ENCODE measurements around the gene MLC1. TPM values are rescaled to one million over a fixed set of nuclear protein-coding genes. Genes with fewer than 3 reads are reported as not detected.

Gene MLC1
- total and polyA plus RNA-seq, 2 of the 4 experiments (the other 2 are of a cell fraction): 0.10 TPM; not detected in 1

DNA sequence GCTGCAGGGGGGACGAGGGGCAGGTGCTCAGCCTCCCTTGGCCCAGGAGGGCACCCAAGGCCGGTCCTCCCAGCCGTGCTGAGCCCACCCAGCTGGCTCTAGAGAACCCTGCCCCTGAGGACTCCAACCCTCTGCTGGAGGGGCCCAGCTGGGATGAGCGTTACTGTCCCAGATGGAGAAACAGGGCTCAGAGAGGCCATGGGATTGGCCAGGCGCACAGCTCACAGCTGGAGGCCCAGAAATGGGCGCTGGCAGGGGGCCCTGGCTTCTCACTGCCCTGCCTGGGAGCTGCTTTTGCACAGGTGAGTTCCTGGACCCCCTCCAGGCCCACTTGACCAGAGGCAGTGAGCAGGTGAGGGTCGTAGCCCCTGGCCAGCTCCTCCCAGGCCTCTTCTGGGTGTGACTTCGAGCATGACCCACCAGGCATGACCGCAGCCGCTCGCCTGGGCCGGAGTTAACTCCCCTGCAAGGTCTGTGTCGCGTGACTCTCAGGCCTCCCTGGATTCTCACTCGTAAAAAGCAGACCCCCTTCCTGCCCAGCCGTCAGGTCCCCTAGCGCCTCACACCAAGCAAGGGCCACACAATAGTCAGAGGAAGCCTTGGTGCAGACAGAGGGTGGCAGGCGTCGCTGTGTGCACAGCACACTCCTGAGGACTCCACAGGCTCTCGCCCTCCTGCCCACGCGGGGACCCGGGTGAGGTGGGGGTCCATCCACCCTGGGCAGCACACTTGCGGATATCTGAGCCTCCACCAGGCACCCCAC lies 52.9 kb downstream of the MLC1 start:
- Histone ChIP-seq H3K18ac (ENCODE audit: low read depth, low read length) (no peak overlapping the region), H2BK15ac (ENCODE audit: low read depth, low read length) (no peak overlapping the region), H4K5ac (ENCODE audit: low read depth, low read length) (no peak overlapping the region), H3K36me3 (ENCODE audit: control insufficient read depth, insufficient read depth, low read length) (no peaks in the 10 kb centered on the region), H3K4me3 (ENCODE audit: insufficient read depth, low read depth, low read length) (no peak overlapping the region), H4K91ac (ENCODE audit: insufficient read depth, low read depth, low read length) (no peak overlapping the region), H3K27ac (ENCODE audit: insufficient read depth, low read length) (no peak overlapping the region), H3K79me1 (ENCODE audit: low read depth in 1 of 2, low read length in 2 of 2) (no peaks in the 10 kb centered on the region), H3K9me1 (ENCODE audit: insufficient read depth, low read length) (no peaks in the 10 kb centered on the region), H3K56ac (ENCODE audit: extremely low read depth, insufficient read depth, low read length) (no peak overlapping the region), H3K4me1 (ENCODE audit: control insufficient read depth, insufficient read depth, low read length) (no peaks in the 10 kb centered on the region; the same call in 1 of the 2 replicates), H2BK20ac (ENCODE audit: low read depth, low read length) (no peak overlapping the region), H2AK9ac (replicated peaks; ENCODE audit: low read depth, low read length, poor library complexity) (no peak overlapping the region), H4K8ac (ENCODE audit: low read depth in 2 of 2, low read length in 2 of 2) (no peak overlapping the region), H3K27me3 (ENCODE audit: control insufficient read depth, insufficient read depth, low read length) (peaks cover 20% of the 10 kb centered on the region), H2AK5ac (ENCODE audit: low read depth, low read length) (no peak overlapping the region), H3K9me3 (ENCODE audit: control insufficient read depth, insufficient read depth, low read length) (no peaks in the 10 kb centered on the region), H4K20me1 (ENCODE audit: insufficient read depth, low read length) (no peaks in the 10 kb centered on the region), H3K9ac (ENCODE audit: low read depth, low read length) (no peak overlapping the region), H3K4ac (ENCODE audit: low read depth, low read length) (no peak overlapping the region), H3K23ac (ENCODE audit: low read depth, low read length) (no peak overlapping the region), H3K14ac (replicated peaks; ENCODE audit: low read depth, low read length) (no peak overlapping the region), H3K4me2 (ENCODE audit: low read depth, low read length) (no peak overlapping the region), H2BK5ac (ENCODE audit: low read depth, low read length, poor library complexity, severe bottlenecking) (no peak overlapping the region), H2BK120ac (ENCODE audit: low read depth, low read length) (no peak overlapping the region), H2AFZ (replicated peaks; ENCODE audit: low read length, poor library complexity) (no peak overlapping the region)
- TF ChIP-seq MXI1 (IDR thresholded peaks at IDR 0.05; ENCODE audit: borderline replicate concordance, low read depth, low read length) (no peak), RFX5 (IDR thresholded peaks at IDR 0.05; ENCODE audit: low read depth, low read length) (no peak), CHD1 (IDR thresholded peaks at IDR 0.05; ENCODE audit: low read depth, low read length) (no peak)
- TF ChIP-seq, protein P1, sequence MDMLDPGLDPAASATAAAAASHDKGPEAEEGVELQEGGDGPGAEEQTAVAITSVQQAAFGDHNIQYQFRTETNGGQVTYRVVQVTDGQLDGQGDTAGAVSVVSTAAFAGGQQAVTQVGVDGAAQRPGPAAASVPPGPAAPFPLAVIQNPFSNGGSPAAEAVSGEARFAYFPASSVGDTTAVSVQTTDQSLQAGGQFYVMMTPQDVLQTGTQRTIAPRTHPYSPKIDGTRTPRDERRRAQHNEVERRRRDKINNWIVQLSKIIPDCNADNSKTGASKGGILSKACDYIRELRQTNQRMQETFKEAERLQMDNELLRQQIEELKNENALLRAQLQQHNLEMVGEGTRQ (IDR thresholded peaks at IDR 0.05; ENCODE audit: low read depth, low read length): no peak
- in situ Hi-C loops (cut with MboI; ENCODE audit: low sequenced_read_pairs): loop anchor here (5.0 kb wide), 1 partner anchor 100 kb away; no protein-coding TSS in a partner anchor
- DNase-seq: no peak
- CTCF ChIA-PET: interaction anchor here (0.5 kb wide), 1 partner anchor 259 kb away, joined by 3 read pairs; no protein-coding TSS in a partner anchor
- 72% methylated on average over 7 of the region's 24 CpGs; no CpG with 5 or more reads in 1 of the 2 experiments for WGBS, 2 experiments (ENCODE audit: extremely low coverage in 2 of 2, insufficient read length in 1 of 2)
- ATAC-seq (ENCODE audit: low read depth): no peak
- POLR2A ChIA-PET (ENCODE audit: unreplicated experiment): no interaction called here
- intact Hi-C loops (cut with micrococcal nuclease): no loop called here
- dilution Hi-C loops (cut with HindIII; ENCODE audit: low sequenced_read_pairs, unreplicated experiment): no loop called here
- BruUV-seq (replicated peaks): no TSS peak
